RWPE2 (cell line): ENCODE measurements around the gene SNRNP27.
A peak's percentile ranks its signal among the peaks of the same experiment; 100 is the strongest.

Source experiments
- ATAC-seq: fragments of 200-7000 bp; cut with Tn5 transposase; 3 replicates; pipeline ENCODE4 v1.9.1; 2021; ENCODE audit warnings: low read depth
- DNase-seq: peaks from one replicate; pipeline ENCODE4 v3.0.0-alpha.2; 2020; ENCODE audit warnings: low spot score
- H3K27ac ChIP-seq: fragments of 450-650 bp; 2 replicates; pipeline ENCODE4 v1.5.1; 2017; ENCODE audit warnings: mild to moderate bottlenecking; ENCODE audit not compliant: poor library complexity, severe bottlenecking
- H3K27me3 ChIP-seq: fragments of 250-450 bp; sonication (Bioruptor Pico); 2 replicates; pipeline ENCODE4 v1.5.1; 2021; ENCODE audit warnings: mild to moderate bottlenecking, moderate library complexity; ENCODE audit not compliant: insufficient read depth, poor library complexity, severe bottlenecking
- H3K36me3 ChIP-seq: fragments of 250-450 bp; sonication (Bioruptor Pico); 2 replicates; pipeline ENCODE4 v1.5.1; 2020; ENCODE audit warnings: low read depth, mild to moderate bottlenecking, moderate library complexity
- H3K4me1 ChIP-seq: fragments of 250-450 bp; sonication (Bioruptor Pico); 2 replicates; pipeline ENCODE4 v1.5.1; 2021; ENCODE audit warnings: mild to moderate bottlenecking, moderate library complexity; ENCODE audit not compliant: insufficient read depth, poor library complexity, severe bottlenecking
- H3K4me3 ChIP-seq: fragments of 250-450 bp; sonication (Bioruptor Pico); 2 replicates; pipeline ENCODE4 v1.5.1; 2021; ENCODE audit warnings: mild to moderate bottlenecking, moderate library complexity; ENCODE audit not compliant: severe bottlenecking
- H3K9me3 ChIP-seq: fragments of 250-450 bp; sonication (Bioruptor Pico); 2 replicates; pipeline ENCODE4 v1.5.1; 2021; ENCODE audit warnings: mild to moderate bottlenecking, moderate library complexity; ENCODE audit not compliant: severe bottlenecking
- TF ChIP-seq, protein P1 (sequence below): fragments of 450-650 bp; IDR thresholded peaks from one replicate; pipeline ENCODE4 v1.5.1; 2017; ENCODE audit warnings: mild to moderate bottlenecking, moderate library complexity; ENCODE audit not compliant: poor library complexity, severe bottlenecking

Gene SNRNP27

DNA sequence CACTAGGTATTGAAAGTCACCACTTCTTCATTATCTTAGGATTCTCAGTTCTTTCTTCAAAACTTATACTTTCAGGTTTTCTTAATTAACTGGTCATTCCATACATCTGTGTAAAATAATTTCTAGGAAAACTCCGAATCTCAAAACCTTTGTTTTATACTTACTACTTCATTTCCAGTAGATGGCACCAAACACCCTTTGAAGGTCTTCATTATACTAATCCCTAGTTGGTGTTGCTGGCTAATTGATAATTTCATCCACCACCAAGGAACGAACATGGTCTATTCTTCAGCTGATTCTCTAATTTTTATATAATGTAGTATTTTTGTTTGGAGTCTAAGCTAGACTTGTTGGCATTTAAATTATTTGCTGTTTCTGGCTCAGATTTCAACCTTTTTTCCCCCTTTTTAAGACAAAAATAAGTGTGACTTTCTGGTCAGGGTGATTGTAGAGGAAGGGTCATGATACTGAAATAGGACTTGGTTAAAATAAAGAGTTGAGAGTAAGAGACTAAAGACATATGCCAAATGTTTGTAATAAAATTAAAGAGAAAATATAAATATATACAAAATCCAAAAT lies 18.3 kb downstream of the SNRNP27 start:
- Histone ChIP-seq H3K27me3 (no peaks in the 10 kb centered on the region), H3K4me3 (no peak overlapping the region), H3K27ac (peak overlapping the region; percentile 70), H3K4me1 (peaks cover 14% of the 10 kb centered on the region), H3K36me3 (peaks cover 61% of the 10 kb centered on the region), H3K9me3 (no peaks in the 10 kb centered on the region)
- TF ChIP-seq, protein P1, sequence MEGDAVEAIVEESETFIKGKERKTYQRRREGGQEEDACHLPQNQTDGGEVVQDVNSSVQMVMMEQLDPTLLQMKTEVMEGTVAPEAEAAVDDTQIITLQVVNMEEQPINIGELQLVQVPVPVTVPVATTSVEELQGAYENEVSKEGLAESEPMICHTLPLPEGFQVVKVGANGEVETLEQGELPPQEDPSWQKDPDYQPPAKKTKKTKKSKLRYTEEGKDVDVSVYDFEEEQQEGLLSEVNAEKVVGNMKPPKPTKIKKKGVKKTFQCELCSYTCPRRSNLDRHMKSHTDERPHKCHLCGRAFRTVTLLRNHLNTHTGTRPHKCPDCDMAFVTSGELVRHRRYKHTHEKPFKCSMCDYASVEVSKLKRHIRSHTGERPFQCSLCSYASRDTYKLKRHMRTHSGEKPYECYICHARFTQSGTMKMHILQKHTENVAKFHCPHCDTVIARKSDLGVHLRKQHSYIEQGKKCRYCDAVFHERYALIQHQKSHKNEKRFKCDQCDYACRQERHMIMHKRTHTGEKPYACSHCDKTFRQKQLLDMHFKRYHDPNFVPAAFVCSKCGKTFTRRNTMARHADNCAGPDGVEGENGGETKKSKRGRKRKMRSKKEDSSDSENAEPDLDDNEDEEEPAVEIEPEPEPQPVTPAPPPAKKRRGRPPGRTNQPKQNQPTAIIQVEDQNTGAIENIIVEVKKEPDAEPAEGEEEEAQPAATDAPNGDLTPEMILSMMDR: peak; percentile 84
- DNase-seq (no peak), ATAC-seq (no peak)

DNA sequence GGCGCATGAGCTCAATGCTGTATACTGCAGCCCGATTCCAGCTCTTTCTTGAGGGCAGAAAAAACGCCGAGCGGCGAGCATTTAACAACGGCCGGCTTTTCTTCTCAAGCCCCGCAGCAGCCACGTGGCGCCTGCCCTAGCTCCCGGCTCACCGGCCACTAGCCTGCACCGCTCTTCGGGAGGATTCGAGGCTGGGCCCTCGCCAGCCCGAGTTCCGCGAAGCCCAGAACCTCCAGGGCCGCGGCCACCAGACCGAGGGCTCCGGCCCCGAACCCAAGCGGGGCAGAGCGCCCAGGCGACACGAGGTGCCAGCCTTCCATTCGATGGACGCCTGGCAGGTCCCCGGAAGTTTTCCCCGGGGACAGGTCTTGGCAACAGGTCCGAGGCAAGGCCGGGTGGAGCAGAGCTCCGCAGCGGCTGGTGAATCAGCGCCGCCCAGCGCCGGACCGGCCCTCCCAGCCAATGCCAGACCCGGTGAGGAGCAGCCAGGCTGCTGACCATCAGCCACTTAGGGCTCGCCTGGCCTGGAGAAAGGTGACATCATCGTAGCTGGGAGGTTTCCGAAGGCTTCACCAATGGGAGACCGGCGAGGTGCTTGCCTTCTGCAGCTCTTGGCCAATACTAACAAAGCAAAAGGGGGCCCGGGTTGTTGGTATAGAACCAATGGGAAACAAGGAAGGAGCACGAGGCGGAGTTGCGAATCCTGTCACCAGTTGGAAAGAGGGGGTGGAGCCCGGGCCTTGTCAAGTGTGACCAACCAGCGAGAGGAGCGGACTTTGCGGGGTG lies 20.6 kb downstream of the SNRNP27 start:
- H3K9me3 ChIP-seq: no peaks in the 10 kb centered on the region
- peak; percentile 100 for DNase-seq
- H3K27me3 ChIP-seq: no peaks in the 10 kb centered on the region
- ATAC-seq: peak; percentile 87
- TF ChIP-seq, protein P1: peak; percentile 45
- H3K36me3 ChIP-seq: peaks cover 61% of the 10 kb centered on the region
- peaks cover 25% of the 10 kb centered on the region for H3K4me1 ChIP-seq
- H3K27ac ChIP-seq: peak overlapping the region; percentile 70
- H3K4me3 ChIP-seq: peak overlapping the region; percentile 47

DNA sequence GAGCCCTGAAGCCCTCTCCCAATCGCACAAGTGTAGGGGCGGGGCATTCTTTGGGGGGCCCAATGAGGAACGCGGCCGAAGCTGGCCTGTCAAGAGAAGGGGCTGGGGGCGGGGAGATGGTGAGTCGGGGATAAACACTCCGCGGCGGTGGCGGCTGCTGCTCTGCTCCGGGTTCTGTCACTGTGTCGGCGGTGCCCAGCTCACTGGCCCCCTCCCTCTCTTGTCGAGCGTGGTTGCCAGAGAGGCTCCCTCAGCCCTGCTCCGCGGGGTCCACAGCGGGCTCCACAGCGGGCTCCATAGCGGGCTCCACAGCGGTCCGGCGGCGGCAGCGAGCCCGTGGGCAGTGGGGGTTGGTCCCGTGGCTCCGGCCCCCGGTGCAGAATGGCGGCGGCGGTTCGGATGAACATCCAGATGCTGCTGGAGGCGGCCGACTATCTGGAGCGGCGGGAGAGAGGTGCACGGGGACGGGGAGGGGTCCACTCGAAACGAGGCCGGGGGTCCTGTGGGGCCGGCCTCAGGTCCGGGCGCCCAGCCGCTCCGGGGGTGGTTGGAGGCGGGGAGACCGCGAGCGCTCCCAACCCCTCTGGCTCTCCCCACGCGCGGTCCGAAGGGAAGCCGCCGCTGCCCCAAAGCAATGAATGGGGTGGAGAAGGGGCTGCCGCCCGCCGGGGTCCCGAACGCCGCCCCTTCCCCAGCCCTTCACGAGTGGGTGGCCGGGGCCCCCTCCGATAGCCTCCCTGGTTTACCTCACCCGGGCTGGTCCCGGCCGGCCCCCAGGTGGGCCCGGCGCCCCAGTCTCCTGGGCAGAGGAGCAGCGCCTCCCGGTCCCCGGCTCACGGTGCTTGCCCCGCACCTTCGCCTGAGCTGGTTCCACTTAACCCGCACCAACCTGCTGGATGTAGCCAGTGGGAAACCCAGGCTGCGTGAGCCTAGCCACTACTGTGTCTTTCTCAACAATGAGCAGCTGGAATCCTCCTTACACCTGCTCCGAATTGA lies 21.5 kb downstream of the SNRNP27 start, which contains the start of gene MXD1:
Gene MXD1, plus strand, starts transcription at position 160 of the 996 bp plus-strand sequence. Its CDS starts 222 bp downstream, at position 382.
- H3K9me3 ChIP-seq: no peaks in the 10 kb centered on the region
- no peaks in the 10 kb centered on the region for H3K27me3 ChIP-seq
- TF ChIP-seq, protein P1: no peak
- H3K36me3 ChIP-seq: peaks cover 63% of the 10 kb centered on the region
- no peak for DNase-seq
- H3K4me1 ChIP-seq: peaks cover 25% of the 10 kb centered on the region
- peak within 1 kb of the TSS; percentile 66 for H3K4me3 ChIP-seq
- ATAC-seq: no peak; the same call in 2 of the 3 replicates
- H3K27ac ChIP-seq: peak within 1 kb of the TSS; percentile 70

DNA sequence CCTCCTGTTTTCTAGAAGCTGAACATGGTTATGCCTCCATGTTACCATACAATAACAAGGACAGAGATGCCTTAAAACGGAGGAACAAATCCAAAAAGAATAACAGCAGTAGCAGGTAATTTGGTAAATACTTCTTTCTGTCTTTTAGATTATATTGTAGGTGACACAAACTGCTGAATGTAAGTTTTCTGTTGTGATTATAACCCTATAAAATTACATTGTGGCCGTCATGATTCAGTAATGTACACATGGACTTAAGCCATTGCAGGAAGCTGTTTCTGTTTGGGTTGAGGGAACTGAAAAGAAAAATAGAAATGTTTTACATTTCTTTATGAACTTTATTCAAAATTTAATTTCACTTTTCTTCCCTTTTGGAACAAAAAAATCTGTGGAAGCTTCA lies 22.4 kb downstream of the SNRNP27 start:
- Histone ChIP-seq H3K27ac (no peak overlapping the region), H3K4me3 (peak overlapping the region; percentile 66)
- TF ChIP-seq, protein P1: no peak

More for the DNA sequence above, 22.4 kb downstream of the SNRNP27 start:
- no peaks in the 10 kb centered on the region for H3K9me3 ChIP-seq
- peaks cover 68% of the 10 kb centered on the region for H3K36me3 ChIP-seq
- H3K4me1 ChIP-seq: peaks cover 25% of the 10 kb centered on the region
- DNase-seq (no peak), ATAC-seq (no peak)
- no peaks in the 10 kb centered on the region for H3K27me3 ChIP-seq
